ENCODE measurements around the gene MFSD6.

- no peak for TF ChIP-seq CTCF (conservative IDR thresholded peaks at IDR 0.05 in 1 of 2, IDR thresholded peaks at IDR 0.05 in 1 of 2; ENCODE audit: low read depth in 1 of 2, low read length in 2 of 2)
- no peak for TF ChIP-seq EZH2 (IDR thresholded peaks at IDR 0.05; ENCODE audit: low read length, missing control alignments)
Observed at GRCh38 chr2:190425883-190426658, 17.9 kb downstream of the MFSD6 start.
